HepG2 (cell line): ENCODE data around the gene CCDC7. TPM values are rescaled to one million over a fixed set of nuclear protein-coding genes. Genes with fewer than 3 reads are reported as not detected.

Experiments
- ATAC-seq: fragments of 200-7000 bp; cut with Tn5 transposase; 3 replicates; pipeline ENCODE4 v1.9.1; 2020; ENCODE audit warnings: mild to moderate bottlenecking, moderate library complexity
- BruUV-seq: library from RNA; stranded (reverse); fragments of 400-500 nt; replicated peaks from 2 replicates; lab custom pipeline; 2021; lab: Mats Ljungman, UMichigan
- CTCF ChIA-PET: fragments of 300-600 bp; formaldehyde crosslinking; extraction: SDS; loops from one replicate; lab custom pipeline; 2021; ENCODE audit warnings: low total read pairs, inconsistent platforms, low intra/inter-chr PET ratio; lab: Yijun Ruan, JAX
- POLR2A ChIA-PET: fragments of 350-600 bp; sonication (Branson Sonifier 250); formaldehyde crosslinking; loops from one replicate; lab custom pipeline; 2020; ENCODE audit warnings: antibody characterized with exemption, inconsistent platforms; lab: Yijun Ruan, JAX
- DNase-seq: peaks from one replicate; pipeline ENCODE4 v3.0.0-alpha.2; 2015; ENCODE audit warnings: low spot score
- FAIRE-seq: peaks from 3 replicates; lab custom pipeline; 2011; peaks lifted over from hg19 to GRCh38; lab: Jason Lieb, UNC
- H2AFZ ChIP-seq: one replicate; pipeline ENCODE4 v1.6.1; 2011; ENCODE audit warnings: low read length, inconsistent platforms
- H3K27ac ChIP-seq: fragments of 300-600 bp; 3 replicates; pipeline ENCODE4 v1.8.0; 2011; ENCODE audit warnings: mixed run types, mild to moderate bottlenecking, mixed read lengths, low read length, inconsistent platforms; ENCODE audit not compliant: insufficient read depth; ENCODE audit errors: extremely low read length
- H3K27me3 ChIP-seq, 2 experiments: fragments of 200-600 bp in 1 of 2; 2 replicates in 1 of 2; 3 replicates in 1 of 2; pipeline versions ENCODE4 v1.6.0 to v1.8.0; 2011; ENCODE audit warnings: low read length in 2 of 2, mild to moderate bottlenecking in 2 of 2, moderate library complexity in 2 of 2, inconsistent platforms in 1 of 2; ENCODE audit not compliant: insufficient read depth in 2 of 2, control insufficient read depth in 1 of 2
- H3K36me3 ChIP-seq, 2 experiments: fragments of 200-600 bp in 1 of 2; replicated peaks in 1 of 2; 2 replicates in 1 of 2; 3 replicates in 1 of 2; pipeline versions ENCODE4 v1.5.1 to v1.8.0; 2011; ENCODE audit warnings: low read length in 2 of 2, inconsistent platforms in 1 of 2; ENCODE audit not compliant: insufficient read depth in 2 of 2, control insufficient read depth in 1 of 2
- H3K4me1 ChIP-seq: 2 replicates; pipeline ENCODE4 v1.5.1; 2012; ENCODE audit warnings: low read length, inconsistent platforms; ENCODE audit not compliant: insufficient read depth
- H3K4me2 ChIP-seq: 2 replicates; pipeline ENCODE4 v1.6.0; 2011; ENCODE audit warnings: low read depth, low read length, inconsistent platforms
- H3K4me3 ChIP-seq, 3 experiments: fragments of 200-600 bp in 1 of 3; sonication (generic), shearing (Covaris generic) in 1 of 3; replicated peaks in 1 of 3; 2 replicates each; pipeline ENCODE4 v1.5.1; 2011 to 2016; ENCODE audit warnings: low read length in 3 of 3, inconsistent platforms in 2 of 3, low read depth in 2 of 3, mild to moderate bottlenecking in 2 of 3, control low read depth in 1 of 3, mixed read lengths in 1 of 3; ENCODE audit not compliant: insufficient read depth in 1 of 3
- H3K79me2 ChIP-seq: one replicate; pipeline ENCODE4 v1.6.1; 2011; ENCODE audit warnings: low read length, inconsistent platforms; ENCODE audit not compliant: insufficient read depth
- H3K9ac ChIP-seq: 2 replicates; pipeline ENCODE4 v1.6.0; 2011; ENCODE audit warnings: mild to moderate bottlenecking, low read depth, low read length, inconsistent platforms; ENCODE audit not compliant: insufficient read depth
- H3K9me3 ChIP-seq: 2 replicates; pipeline ENCODE4 v1.5.1; 2012; ENCODE audit warnings: mild to moderate bottlenecking, low read length
- H4K20me1 ChIP-seq: 2 replicates; pipeline ENCODE4 v1.6.0; 2011; ENCODE audit warnings: inconsistent platforms, mild to moderate bottlenecking, low read length, moderate library complexity; ENCODE audit not compliant: insufficient read depth
- ADNP ChIP-seq: sonication (generic); formaldehyde crosslinking; IDR thresholded peaks from 2 replicates; pipeline ENCODE4 v1.4.0; 2020; ENCODE audit warnings: missing genetic modification reagents
- FOXO1 ChIP-seq: sonication (generic); formaldehyde crosslinking; IDR thresholded peaks from 2 replicates; pipeline ENCODE4 v1.4.0; 2020; ENCODE audit warnings: missing genetic modification reagents
- HHEX ChIP-seq: IDR thresholded peaks from 2 replicates; pipeline ENCODE4 v1.6.1; 2016; ENCODE audit warnings: control low read depth
- HIVEP1 ChIP-seq: sonication (generic); formaldehyde crosslinking; IDR thresholded peaks from 2 replicates; pipeline ENCODE4 v1.4.0; 2020; ENCODE audit warnings: mild to moderate bottlenecking, missing genetic modification reagents
- PAF1 ChIP-seq: IDR thresholded peaks from 2 replicates; pipeline ENCODE4 v1.6.1; 2016; ENCODE audit warnings: missing genetic modification reagents, missing compliant biosample characterization
- POLR2AphosphoS2 ChIP-seq: IDR thresholded peaks from 2 replicates; pipeline ENCODE4 v1.6.1; 2011; ENCODE audit warnings: low read depth, low read length, improper control_type of control experiment
- RARG ChIP-seq: sonication (generic); formaldehyde crosslinking; IDR thresholded peaks from 2 replicates; pipeline ENCODE4 v1.4.0; 2020; ENCODE audit warnings: low read depth, mild to moderate bottlenecking, missing genetic modification reagents
- SP2 ChIP-seq: sonication (generic); formaldehyde crosslinking; IDR thresholded peaks from 2 replicates; pipeline ENCODE4 v1.5.1; 2020; ENCODE audit warnings: mild to moderate bottlenecking, missing genetic modification reagents
- TAF15 ChIP-seq: fragments of 200-400 bp; formaldehyde crosslinking; IDR thresholded peaks from one replicate; pipeline ENCODE4 v1.6.1; 2018; ENCODE audit warnings: mild to moderate bottlenecking, low read depth, low read length; ENCODE audit not compliant: poor library complexity, severe bottlenecking
- TFDP1 ChIP-seq: IDR thresholded peaks from 2 replicates; pipeline ENCODE4 v1.6.1; 2016; ENCODE audit warnings: missing compliant biosample characterization, missing genetic modification reagents, borderline replicate concordance
- THAP11 ChIP-seq: IDR thresholded peaks from 2 replicates; pipeline ENCODE4 v1.6.1; 2016; ENCODE audit warnings: missing biosample characterization, missing genetic modification reagents
- ZNF496 ChIP-seq: sonication (generic); formaldehyde crosslinking; IDR thresholded peaks from 2 replicates; pipeline ENCODE4 v1.8.1; 2023; ENCODE audit warnings: mild to moderate bottlenecking, moderate library complexity, missing genetic modification reagents; ENCODE audit not compliant: insufficient replicate concordance
- ZNF552 ChIP-seq: sonication (generic); formaldehyde crosslinking; IDR thresholded peaks from 2 replicates; pipeline ENCODE4 v1.9.0; 2022; ENCODE audit warnings: missing genetic modification reagents, mild to moderate bottlenecking, borderline replicate concordance
- ZNF563 ChIP-seq: sonication (generic); formaldehyde crosslinking; IDR thresholded peaks from 2 replicates; pipeline ENCODE4 v1.8.0; 2022; ENCODE audit warnings: mild to moderate bottlenecking, moderate library complexity, missing genetic modification reagents
- ZNF609 ChIP-seq: sonication (generic); formaldehyde crosslinking; IDR thresholded peaks from 2 replicates; pipeline ENCODE4 v1.4.0; 2020; ENCODE audit warnings: mild to moderate bottlenecking, missing genetic modification reagents, borderline replicate concordance
- ZNF629 ChIP-seq: sonication (generic); formaldehyde crosslinking; conservative IDR thresholded peaks from 2 replicates; pipeline ENCODE4 v1.5.0; 2020; ENCODE audit warnings: missing genetic modification reagents
- ZNF644 ChIP-seq: IDR thresholded peaks from 2 replicates; pipeline ENCODE4 v1.6.1; 2016; ENCODE audit warnings: low read depth
- ZNF713 ChIP-seq: sonication (generic); formaldehyde crosslinking; IDR thresholded peaks from 2 replicates; pipeline ENCODE4 v1.4.0; 2020; ENCODE audit warnings: mild to moderate bottlenecking, missing genetic modification reagents
- WGBS: methylation state at CpG from one replicate; pipeline ENCODE4 v1.1.6; 2017; ENCODE audit warnings: low lambda C conversion rate; 5-methylcytosine and 5-hydroxymethylcytosine counted together
- in situ Hi-C: cut with HindIII; loops from 2 replicates; pipeline ENCODE4 v1.10.0; 2017; ENCODE audit warnings: low pct_unique_long_range_greater_than_20kb; ENCODE audit not compliant: extremely low pct_ligation_motif_present
- intact Hi-C: fragments of 100-400 bp; cut with micrococcal nuclease; formaldehyde crosslinking; loops from one replicate; pipeline ENCODE4 v1.10.0; 2022; ENCODE audit not compliant: unreplicated experiment
- polyA plus RNA-seq, 8 experiments: library from polyadenylated mRNA; depleted of rRNA in 3 of 8; stranded (reverse) in 7 of 8; unstranded in 1 of 8; fragments of >200 nt; fragmentation: Illumina TruSeq in 4 of 8; extraction: Trizol in 4 of 8; gene quantifications; 2 replicates each; pipeline versions ENCODE4 v1.2.1 to v1.2.3, GENCODE V29; 2011 to 2016; ENCODE audit warnings: low read depth in 4 of 8, missing spikeins in 1 of 8, mixed read lengths in 1 of 8; ENCODE audit not compliant: insufficient read depth in 1 of 8
- total RNA-seq, 5 experiments: library from RNA; depleted of rRNA; stranded (reverse); fragments of >200 nt; fragmentation: Illumina TruSeq; extraction: Trizol; gene quantifications; 2 replicates each; pipeline ENCODE4 v1.2.3, GENCODE V29; 2016; ENCODE audit warnings: low read depth in 1 of 5

Gene CCDC7
- total and polyA plus RNA-seq, 2 of the 13 experiments (the other 11 are each of a cell fraction or from before 2014, with no cell fraction given), result 0.40 to 1.8 TPM

DNA sequence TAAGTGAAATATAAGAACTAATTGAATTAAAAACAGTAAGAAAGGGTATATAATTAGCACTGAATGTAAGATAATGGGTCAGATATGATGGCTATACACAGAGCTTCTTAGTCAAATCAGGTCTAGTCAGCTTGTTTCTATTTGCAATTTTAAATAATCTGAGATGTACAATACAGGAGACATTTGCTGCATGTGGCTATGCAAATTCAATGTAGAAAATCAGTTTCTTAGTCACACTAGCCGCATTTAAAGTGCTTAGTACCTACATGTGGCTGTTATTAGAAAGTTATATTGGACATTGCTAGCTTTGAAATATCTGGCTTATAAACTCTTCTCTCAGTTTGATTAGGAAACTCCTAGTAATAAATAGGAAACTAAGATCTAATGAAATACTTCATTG is 25.3 kb downstream of the CCDC7 start (continued):
- TF ChIP-seq ZNF609 (CRISPR knock-in tag) (no peak), ZNF496 (CRISPR knock-in tag) (no peak)

DNA sequence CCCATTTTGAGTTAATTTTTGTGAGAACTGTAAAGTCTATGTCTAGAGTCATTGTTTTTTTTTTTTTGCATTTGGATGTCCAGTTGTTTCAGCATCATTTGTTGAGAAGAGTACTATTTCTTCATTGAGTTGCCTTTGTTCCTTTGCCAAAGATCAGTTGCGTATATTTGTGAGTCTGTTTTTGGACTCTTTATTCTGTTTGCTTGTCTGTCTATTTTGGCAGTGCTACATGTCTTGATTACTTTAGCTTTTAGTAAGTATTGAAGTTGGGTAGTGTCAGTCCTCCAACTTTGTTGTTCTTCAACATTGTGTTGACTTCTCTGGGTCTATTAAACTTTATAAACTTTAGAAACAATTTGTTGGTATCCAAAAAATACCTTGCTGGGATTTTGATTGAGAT is 31.6 kb downstream of the CCDC7 start:
- Histone ChIP-seq H3K27me3 (no peaks in the 10 kb centered on the region), H3K36me3 (no peaks in the 10 kb centered on the region), H2AFZ (no peak overlapping the region), H3K79me2 (no peaks in the 10 kb centered on the region), H4K20me1 (no peaks in the 10 kb centered on the region), H3K4me2 (no peak overlapping the region), H3K4me3 (no peak overlapping the region), H3K27ac (no peak overlapping the region), H3K9ac (no peak overlapping the region), H3K9me3 (peaks cover 6% of the 10 kb centered on the region), H3K4me1 (no peaks in the 10 kb centered on the region)
- TF ChIP-seq HIVEP1 (CRISPR knock-in tag) (no peak), ZNF713 (CRISPR knock-in tag) (no peak), HHEX (CRISPR knock-in tag) (no peak), TFDP1 (no peak), PAF1 (no peak), SP2 (no peak), ADNP (CRISPR knock-in tag) (no peak), POLR2AphosphoS2 (no peak), THAP11 (CRISPR knock-in tag) (no peak), FOXO1 (CRISPR knock-in tag) (no peak), ZNF552 (CRISPR knock-in tag) (no peak), ZNF644 (CRISPR knock-in tag) (no peak), RARG (CRISPR knock-in tag) (no peak), ZNF629 (CRISPR knock-in tag) (no peak), ZNF563 (no peak), TAF15 (no peak)
- POLR2A ChIA-PET, result no interaction called here
- no peak for ATAC-seq
- 71% methylated on average over 1 of the region's 1 CpG for WGBS
- CTCF ChIA-PET, result no interaction called here
- no peak for DNase-seq
- in situ Hi-C loops, result no loop called here
- intact Hi-C loops, result no loop called here
- FAIRE-seq, result no peak
- no TSS peak for BruUV-seq
